Ishikawa (cell line): ENCODE data around the gene RAMP1.

Source experiments
- CEBPB ChIP-seq: IDR thresholded peaks from 2 replicates; pipeline ENCODE4 v1.6.1; 2012
- CREB1 ChIP-seq: IDR thresholded peaks from 2 replicates; pipeline ENCODE4 v1.6.1; 2012; ENCODE audit warnings: low read depth
- EGR1 ChIP-seq: IDR thresholded peaks from 2 replicates; pipeline ENCODE4 v1.6.1; 2012
- EP300 ChIP-seq: IDR thresholded peaks from 2 replicates; pipeline ENCODE4 v1.6.1; 2012; ENCODE audit warnings: borderline replicate concordance
- FOXM1 ChIP-seq: IDR thresholded peaks from 2 replicates; pipeline ENCODE4 v1.6.1; 2012; ENCODE audit warnings: low read depth, borderline replicate concordance
- NFIC ChIP-seq: IDR thresholded peaks from 2 replicates; pipeline ENCODE4 v1.6.1; 2012
- RAD21 ChIP-seq: IDR thresholded peaks from 2 replicates; pipeline ENCODE4 v1.6.1; 2012; ENCODE audit warnings: low read depth
- REST ChIP-seq: IDR thresholded peaks from 2 replicates; pipeline ENCODE4 v1.6.1; 2012; ENCODE audit warnings: low read depth, mild to moderate bottlenecking
- TAF1 ChIP-seq: IDR thresholded peaks from 2 replicates; pipeline ENCODE4 v1.6.1; 2012; ENCODE audit warnings: low read depth, mild to moderate bottlenecking
- TCF12 ChIP-seq: IDR thresholded peaks from 2 replicates; pipeline ENCODE4 v1.6.1; 2012; ENCODE audit warnings: low read depth
- TEAD4 ChIP-seq: IDR thresholded peaks from 2 replicates; pipeline ENCODE4 v1.6.1; 2012
- YY1 ChIP-seq: IDR thresholded peaks from 2 replicates; pipeline ENCODE4 v1.6.1; 2012; ENCODE audit warnings: low read depth
- ZBTB7A ChIP-seq: IDR thresholded peaks from 2 replicates; pipeline ENCODE4 v1.6.1; 2012; ENCODE audit warnings: low read depth
- TF ChIP-seq, protein P1 (sequence below): IDR thresholded peaks from 2 replicates; pipeline ENCODE4 v1.6.1; 2012
- TF ChIP-seq, protein P2 (sequence below): IDR thresholded peaks from 2 replicates; pipeline ENCODE4 v1.6.1; 2012

The RAMP1 gene

DNA sequence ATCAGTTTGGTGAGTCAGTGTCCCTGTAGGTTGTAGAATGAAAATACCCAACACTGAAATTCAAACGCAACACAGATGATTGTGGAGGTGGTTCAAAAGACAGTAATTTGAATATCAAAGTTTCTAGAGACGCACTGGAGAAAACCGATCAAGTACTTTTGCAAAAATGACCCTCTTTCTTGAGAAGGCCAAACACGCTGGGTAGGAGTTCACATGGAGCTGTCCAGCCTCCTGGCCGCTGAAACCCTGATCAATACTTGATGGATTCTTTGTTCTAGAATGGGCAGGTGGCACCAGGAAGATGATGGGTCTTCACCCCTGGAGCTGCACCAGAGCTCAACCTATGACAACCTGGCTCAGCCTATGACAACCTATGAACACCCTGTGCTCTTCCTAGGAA lies 67.7 kb downstream of the RAMP1 start:
- TF ChIP-seq YY1 = no peak
- TF ChIP-seq, protein P1, sequence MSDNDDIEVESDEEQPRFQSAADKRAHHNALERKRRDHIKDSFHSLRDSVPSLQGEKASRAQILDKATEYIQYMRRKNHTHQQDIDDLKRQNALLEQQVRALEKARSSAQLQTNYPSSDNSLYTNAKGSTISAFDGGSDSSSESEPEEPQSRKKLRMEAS = no peak
- TF ChIP-seq ZBTB7A = no peak
- TF ChIP-seq, protein P2, sequence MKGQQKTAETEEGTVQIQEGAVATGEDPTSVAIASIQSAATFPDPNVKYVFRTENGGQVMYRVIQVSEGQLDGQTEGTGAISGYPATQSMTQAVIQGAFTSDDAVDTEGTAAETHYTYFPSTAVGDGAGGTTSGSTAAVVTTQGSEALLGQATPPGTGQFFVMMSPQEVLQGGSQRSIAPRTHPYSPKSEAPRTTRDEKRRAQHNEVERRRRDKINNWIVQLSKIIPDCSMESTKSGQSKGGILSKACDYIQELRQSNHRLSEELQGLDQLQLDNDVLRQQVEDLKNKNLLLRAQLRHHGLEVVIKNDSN = no peak
- TF ChIP-seq NFIC = no peak
- TF ChIP-seq EP300 = no peak
- no peak for TF ChIP-seq TCF12
- peak; percentile 87 for TF ChIP-seq REST
- no peak for TF ChIP-seq TEAD4

GRCh38 chr2:237927986-237928385 lies 68.6 kb downstream of the RAMP1 start:
- no peak for TF ChIP-seq CREB1
- TF ChIP-seq TCF12 = no peak
- no peak for TF ChIP-seq EP300
- TF ChIP-seq TEAD4 = no peak
- TF ChIP-seq ZBTB7A = no peak
- no peak for TF ChIP-seq RAD21
- TF ChIP-seq, protein P1 = no peak
- no peak for TF ChIP-seq TAF1
- no peak for TF ChIP-seq EGR1
- TF ChIP-seq CEBPB = no peak
- TF ChIP-seq REST = no peak
- TF ChIP-seq, protein P2 = no peak
- TF ChIP-seq NFIC = no peak
- TF ChIP-seq FOXM1 = no peak
- no peak for TF ChIP-seq YY1

DNA sequence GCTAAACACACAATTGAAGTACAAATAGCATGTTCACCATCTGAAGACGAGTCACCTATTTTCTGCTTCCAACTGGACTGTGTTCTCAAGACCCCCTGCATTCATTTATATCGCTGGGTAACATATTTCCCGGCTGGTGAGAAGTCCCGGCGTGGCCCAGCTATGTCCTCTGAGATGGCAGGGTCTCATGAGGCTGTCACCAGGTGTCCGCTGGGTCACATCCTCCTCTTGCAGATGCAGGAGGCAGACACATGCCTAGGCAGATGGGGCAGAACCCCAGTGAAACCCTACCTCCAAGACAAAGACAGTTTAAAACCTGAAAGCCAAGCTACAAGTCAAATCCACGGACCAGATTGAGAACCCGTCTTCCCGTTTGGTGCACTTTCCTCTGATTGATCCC lies 70.6 kb downstream of the RAMP1 start:
- TF ChIP-seq, protein P1 = no peak
- TF ChIP-seq CEBPB = no peak
- no peak for TF ChIP-seq YY1
- no peak for TF ChIP-seq CREB1
- TF ChIP-seq NFIC = no peak
- TF ChIP-seq EP300 = no peak
- TF ChIP-seq, protein P2 = no peak
- no peak for TF ChIP-seq EGR1
- TF ChIP-seq RAD21 = no peak
- TF ChIP-seq REST = no peak
- no peak for TF ChIP-seq TCF12
- no peak for TF ChIP-seq TEAD4
- TF ChIP-seq ZBTB7A = no peak
- TF ChIP-seq TAF1 = no peak

DNA sequence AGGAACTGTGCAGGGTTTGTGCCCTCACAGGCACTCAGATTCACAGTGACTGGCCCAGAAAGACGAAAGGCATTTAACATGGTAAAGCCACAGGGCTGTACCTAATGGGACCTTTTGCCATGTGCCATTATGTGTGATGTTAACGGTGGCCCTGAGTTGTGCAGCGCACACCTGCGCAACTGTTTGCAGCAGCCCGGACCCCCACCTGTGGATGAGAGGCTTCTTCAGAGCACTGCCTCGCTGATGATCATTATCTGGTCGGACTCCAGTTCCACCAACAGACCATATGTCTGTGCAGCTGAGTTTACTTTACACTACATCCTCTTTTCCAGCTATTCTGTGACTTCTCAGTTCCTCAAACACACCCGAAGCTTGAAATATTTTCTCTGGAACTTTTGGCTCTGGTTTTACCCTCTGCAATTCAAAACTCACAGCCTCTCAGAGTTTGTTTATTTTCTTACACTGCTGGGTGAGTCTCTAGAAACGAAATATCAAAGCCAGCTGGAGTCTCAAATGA lies 71.8 kb downstream of the RAMP1 start:
- TF ChIP-seq TCF12 (no peak), CREB1 (no peak), NFIC (no peak), EP300 (no peak), YY1 (no peak), CEBPB (no peak), TEAD4 (no peak), ZBTB7A (no peak), RAD21 (no peak), TAF1 (no peak), FOXM1 (no peak), REST (no peak), EGR1 (no peak)
- TF ChIP-seq, protein P2 = no peak
- TF ChIP-seq, protein P1 = no peak
